IPS DF 19.7 (cell line): ENCODE measurements around the gene NCMAP.

Experiments
- DNase-seq: peaks from one replicate; pipeline ENCODE4 v3.0.0-alpha.2; 2013; ENCODE audit warnings: low read depth, low spot score

The NCMAP gene

GRCh38 chr1:24622218-24622617 is 66.3 kb downstream of the NCMAP start:
- no peak for DNase-seq

GRCh38 chr1:24632832-24633175 is 76.9 kb downstream of the NCMAP start:
- no peak for DNase-seq

GRCh38 chr1:24635195-24635843 is 79.4 kb downstream of the NCMAP start:
- peak; percentile 47 for DNase-seq

GRCh38 chr1:24636661-24637357 is 80.9 kb downstream of the NCMAP start:
- no peak for DNase-seq

GRCh38 chr1:24639094-24639493 is 83.2 kb downstream of the NCMAP start:
- DNase-seq = no peak

- DNase-seq = no peak
Measured at GRCh38 chr1:24639881-24640280, 84.0 kb downstream of the NCMAP start.

GRCh38 chr1:24640288-24640687 is 84.4 kb downstream of the NCMAP start:
- no peak for DNase-seq

GRCh38 chr1:24641646-24642151 is 85.8 kb downstream of the NCMAP start:
- DNase-seq = no peak

GRCh38 chr1:24642481-24643362 is 86.8 kb downstream of the NCMAP start, which contains the start of gene SRRM1:
SRRM1 (plus strand) TSS chr1:24643302; CDS start chr1:24643327, 25 bp downstream.
- peak; percentile 97 for DNase-seq

- DNase-seq = no peak
Measured at GRCh38 chr1:24643363-24644099, 87.6 kb downstream of the NCMAP start.

GRCh38 chr1:24644100-24644384 is 88.2 kb downstream of the NCMAP start:
- no peak for DNase-seq

GRCh38 chr1:24648919-24649318 is 93.0 kb downstream of the NCMAP start:
- no peak for DNase-seq

- no peak for DNase-seq
Measured at GRCh38 chr1:24652382-24652781, 96.5 kb downstream of the NCMAP start.

GRCh38 chr1:24654010-24654409 is 98.1 kb downstream of the NCMAP start:
- DNase-seq = no peak

GRCh38 chr1:24656046-24656445 is 100.2 kb downstream of the NCMAP start:
- DNase-seq = no peak

- no peak for DNase-seq
Measured at GRCh38 chr1:24657781-24658180, 101.9 kb downstream of the NCMAP start.
